Left ventricle myocardium inferior (tissue), 1 donor: ENCODE data around the gene REPS2. TPM values are rescaled to one million over a fixed set of nuclear protein-coding genes. Genes with fewer than 3 reads are reported as not detected.

ENCODE experiments used
- DNase-seq: peaks from one replicate; pipeline ENCODE4 v3.0.0-alpha.2; 2020
- H3K27ac ChIP-seq: fragments of 200-600 bp; replicated peaks from 2 replicates; pipeline ENCODE4 v1.8.0; 2021
- H3K27me3 ChIP-seq: fragments of 200-600 bp; 2 replicates; pipeline ENCODE4 v1.8.0; 2021; ENCODE audit warnings: low read depth
- H3K36me3 ChIP-seq: fragments of 200-600 bp; 2 replicates; pipeline ENCODE4 v1.8.0; 2021
- H3K4me1 ChIP-seq: fragments of 200-600 bp; 2 replicates; pipeline ENCODE4 v1.8.0; 2021
- H3K4me3 ChIP-seq: fragments of 200-600 bp; 2 replicates; pipeline ENCODE4 v1.8.0; 2021; ENCODE audit warnings: mild to moderate bottlenecking, moderate library complexity
- H3K9me3 ChIP-seq: fragments of 200-600 bp; replicated peaks from 2 replicates; pipeline ENCODE4 v1.8.0; 2021
- CTCF ChIP-seq: fragments of 200-600 bp; IDR thresholded peaks from 2 replicates; pipeline ENCODE4 v1.8.0; 2021; ENCODE audit warnings: antibody characterized with exemption, mild to moderate bottlenecking, borderline replicate concordance
- intact Hi-C: fragments of 100-400 bp; cut with micrococcal nuclease; formaldehyde crosslinking; loops from one replicate; pipeline ENCODE4 v1.11.0; 2022
- total RNA-seq: library from RNA; stranded (reverse); fragmentation: NEBNext Ultra II Directional; extraction: Animal tissue kit (Norgen Biotek cat#: 25700); gene quantifications from one replicate; pipeline ENCODE4 v1.2.1, GENCODE V29; 2021
- donor health status: DM: no; HTN: yes; CAD: no; lungs with severe emphysema.

The REPS2 gene
- total RNA-seq, 1 donor from 2014 or later, result 7.6 TPM

GRCh38 chrX:17039826-17040225 is 93.4 kb downstream of the REPS2 start:
- H3K27ac ChIP-seq, result no peak overlapping the region
- no peak for DNase-seq
- intact Hi-C loops, result loop anchor here (10.0 kb wide), 2 partner anchors 155 to 215 kb away; no protein-coding TSS in a partner anchor

GRCh38 chrX:17040711-17041110 is 94.3 kb downstream of the REPS2 start:
- Histone ChIP-seq H3K27me3 (no peaks in the 10 kb centered on the region), H3K9me3 (no peaks in the 10 kb centered on the region), H3K36me3 (no peaks in the 10 kb centered on the region), H3K4me3 (no peak overlapping the region), H3K27ac (no peak overlapping the region), H3K4me1 (no peaks in the 10 kb centered on the region)
- intact Hi-C loops, result loop anchor here (10.0 kb wide), 2 partner anchors 156 to 216 kb away; no protein-coding TSS in a partner anchor
- TF ChIP-seq CTCF, result no peak
- DNase-seq, result no peak

More at GRCh38 chrX:17039826-17040225, 93.4 kb downstream of the REPS2 start:
- no peak for TF ChIP-seq CTCF
- no peaks in the 10 kb centered on the region for H3K4me1 ChIP-seq
- H3K4me3 ChIP-seq, result no peak overlapping the region
- no peaks in the 10 kb centered on the region for H3K27me3 ChIP-seq
- H3K36me3 ChIP-seq, result no peaks in the 10 kb centered on the region
- no peaks in the 10 kb centered on the region for H3K9me3 ChIP-seq

DNA sequence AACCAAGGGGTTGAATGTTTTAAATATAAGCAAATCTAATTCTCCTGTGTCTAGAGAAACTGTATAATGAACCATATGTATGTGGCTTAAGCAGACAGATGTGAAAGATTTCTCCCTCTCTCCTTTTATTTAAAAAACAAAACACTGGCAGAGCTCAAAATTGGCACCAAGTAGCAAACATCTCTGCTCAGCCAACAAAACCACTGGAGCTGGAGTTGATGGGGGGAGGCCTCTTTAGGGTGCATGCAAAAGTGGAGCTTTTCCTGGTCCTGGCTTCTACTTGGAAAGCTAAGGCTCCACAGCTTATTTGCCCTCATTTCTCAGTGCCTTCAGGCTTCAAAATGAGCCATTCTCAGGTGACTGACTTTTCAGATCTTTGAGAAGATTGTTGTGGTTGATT is 95.6 kb downstream of the REPS2 start:
- H3K4me1 ChIP-seq, result no peaks in the 10 kb centered on the region
- TF ChIP-seq CTCF, result no peak

DNA sequence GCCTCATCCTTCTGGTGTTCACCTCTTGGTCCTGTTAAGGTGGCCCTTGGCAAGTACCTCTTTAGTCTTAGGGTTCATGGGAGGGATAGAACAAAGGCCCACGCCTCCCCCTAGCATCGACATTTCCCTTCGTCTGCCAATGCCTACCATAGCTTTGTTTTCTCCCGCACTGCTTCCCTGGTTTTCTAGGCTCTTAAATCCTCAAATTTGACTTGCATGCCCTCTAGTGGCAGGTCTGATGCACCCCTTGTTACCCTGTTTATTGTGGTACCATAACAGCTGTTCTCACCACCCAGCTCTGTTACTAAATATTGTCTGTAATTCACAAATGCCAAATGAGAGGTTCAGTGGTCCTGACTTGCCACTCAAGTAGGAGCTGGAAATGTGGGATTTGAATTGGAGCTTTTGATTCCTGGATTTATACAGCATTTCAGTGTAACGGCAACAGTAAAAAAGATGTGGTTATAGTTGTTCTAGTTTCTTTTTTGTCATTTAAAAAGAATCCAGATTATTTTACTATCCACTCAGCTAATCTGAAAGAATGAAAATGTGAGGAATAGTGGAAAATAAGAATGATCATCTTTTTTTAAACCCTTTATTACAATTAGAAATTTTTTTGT is 100.1 kb downstream of the REPS2 start:
- H3K36me3 ChIP-seq, result no peaks in the 10 kb centered on the region
- intact Hi-C loops, result loop anchor here (10.0 kb wide), 2 partner anchors 162 to 222 kb away; no protein-coding TSS in a partner anchor
- no peaks in the 10 kb centered on the region for H3K9me3 ChIP-seq
- no peak overlapping the region for H3K27ac ChIP-seq
- no peaks in the 10 kb centered on the region for H3K27me3 ChIP-seq
- H3K4me1 ChIP-seq, result no peaks in the 10 kb centered on the region
- peak; percentile 24 for DNase-seq
- TF ChIP-seq CTCF, result peak; percentile 70
- H3K4me3 ChIP-seq, result no peak overlapping the region

More for the DNA sequence above, 95.6 kb downstream of the REPS2 start:
- Histone ChIP-seq H3K4me3 (no peak overlapping the region), H3K27ac (no peak overlapping the region), H3K36me3 (no peaks in the 10 kb centered on the region), H3K27me3 (no peaks in the 10 kb centered on the region), H3K9me3 (no peaks in the 10 kb centered on the region)
- intact Hi-C loops, result loop anchor here (10.0 kb wide), 2 partner anchors 157 to 217 kb away; no protein-coding TSS in a partner anchor
- no peak for DNase-seq

GRCh38 chrX:17047224-17047623 is 100.8 kb downstream of the REPS2 start:
- Histone ChIP-seq H3K36me3 (no peaks in the 10 kb centered on the region), H3K27me3 (no peaks in the 10 kb centered on the region), H3K4me1 (no peaks in the 10 kb centered on the region), H3K9me3 (no peaks in the 10 kb centered on the region), H3K4me3 (no peak overlapping the region), H3K27ac (no peak overlapping the region)
- intact Hi-C loops, result loop anchor here (10.0 kb wide), 2 partner anchors 162 to 222 kb away; no protein-coding TSS in a partner anchor
- no peak for DNase-seq
- no peak for TF ChIP-seq CTCF
